KMS-11 (cell line): ENCODE results near the gene PLD4.
"Not testable (repeated sequence)": the region's sequence is repeated elsewhere in the genome, so short reads cannot be mapped to it uniquely, and the experiment has no call there.

Experiments
- H2AFZ ChIP-seq: fragments of 200-600 bp; sonication (generic); 2 replicates; pipeline ENCODE4 v1.6.1; 2016; ENCODE audit warnings: antibody characterized with exemption, mixed run types, low read depth
- H3K27ac ChIP-seq: fragments of 200-600 bp; sonication (generic); 2 replicates; pipeline ENCODE4 v1.6.1; 2016; ENCODE audit warnings: mild to moderate bottlenecking, mixed run types
- H3K27me3 ChIP-seq: fragments of 200-600 bp; sonication (generic); 2 replicates; pipeline ENCODE4 v1.6.1; 2017; ENCODE audit warnings: mild to moderate bottlenecking, low read depth, mixed run types, moderate library complexity; ENCODE audit not compliant: insufficient read depth
- H3K36me3 ChIP-seq: fragments of 200-600 bp; sonication (generic); 2 replicates; pipeline ENCODE4 v1.6.1; 2017; ENCODE audit warnings: mild to moderate bottlenecking, mixed run types; ENCODE audit not compliant: insufficient read depth
- H3K4me1 ChIP-seq: fragments of 200-600 bp; sonication (generic); 2 replicates; pipeline ENCODE4 v1.6.1; 2016; ENCODE audit warnings: mild to moderate bottlenecking, low read depth, mixed run types; ENCODE audit not compliant: poor library complexity, severe bottlenecking
- H3K4me2 ChIP-seq: fragments of 200-600 bp; sonication (generic); 2 replicates; pipeline ENCODE4 v1.7.0; 2016; ENCODE audit warnings: mild to moderate bottlenecking, mixed run types
- H3K4me3 ChIP-seq: fragments of 200-600 bp; sonication (generic); IDR thresholded peaks from 2 replicates; pipeline ENCODE4 v1.6.1; 2017; ENCODE audit warnings: low read depth, low read length, mixed read lengths; ENCODE audit not compliant: insufficient read depth
- H3K79me2 ChIP-seq: fragments of 200-600 bp; sonication (generic); 2 replicates; pipeline ENCODE4 v1.6.1; 2016; ENCODE audit warnings: low read depth, mixed run types; ENCODE audit not compliant: insufficient read depth
- H3K9ac ChIP-seq: fragments of 200-600 bp; sonication (generic); 2 replicates; pipeline ENCODE4 v1.6.1; 2016; ENCODE audit warnings: mild to moderate bottlenecking, mixed run types
- H4K20me1 ChIP-seq: fragments of 200-600 bp; sonication (generic); 2 replicates; pipeline ENCODE4 v1.6.1; 2016; ENCODE audit warnings: mild to moderate bottlenecking, mixed run types; ENCODE audit not compliant: insufficient read depth
- CTCF ChIP-seq: fragments of 200-600 bp; sonication (generic); conservative IDR thresholded peaks from 2 replicates; pipeline ENCODE4 v1.6.1; 2017; ENCODE audit warnings: low read depth, mild to moderate bottlenecking, antibody characterized with exemption, low read length, moderate library complexity, mixed read lengths

Gene PLD4

GRCh38 chr14:104899781-104900180 lies 24.9 kb upstream of the PLD4 start:
- H3K27me3 ChIP-seq: no peaks in the 10 kb centered on the region
- peaks cover 75% of the 10 kb centered on the region for H3K4me1 ChIP-seq
- H3K36me3 ChIP-seq: no peaks in the 10 kb centered on the region
- no peak overlapping the region for H3K27ac ChIP-seq
- no peak overlapping the region for H3K4me3 ChIP-seq
- no peaks in the 10 kb centered on the region for H4K20me1 ChIP-seq
- H2AFZ ChIP-seq: no peak overlapping the region
- peak overlapping the region; percentile 84; the same call in 1 of the 2 replicates for H3K4me2 ChIP-seq
- TF ChIP-seq CTCF: no peak
- H3K79me2 ChIP-seq: no peaks in the 10 kb centered on the region
- H3K9ac ChIP-seq: no peak overlapping the region

- TF ChIP-seq CTCF: no peak
- Histone ChIP-seq H3K4me1 (peaks cover 65% of the 10 kb centered on the region), H4K20me1 (no peaks in the 10 kb centered on the region), H3K9ac (peak overlapping the region; percentile 13; the same call in 1 of the 2 replicates), H3K4me2 (peak overlapping the region; percentile 84), H3K27ac (peak overlapping the region; percentile 56), H2AFZ (no peak overlapping the region), H3K79me2 (no peaks in the 10 kb centered on the region), H3K27me3 (no peaks in the 10 kb centered on the region), H3K4me3 (no peak overlapping the region), H3K36me3 (no peaks in the 10 kb centered on the region)
Observed at GRCh38 chr14:104900639-104901512, 23.8 kb upstream of the PLD4 start.

- H4K20me1 ChIP-seq: no peaks in the 10 kb centered on the region
- no peak overlapping the region for H3K4me2 ChIP-seq
- peaks cover 59% of the 10 kb centered on the region for H3K4me1 ChIP-seq
- H3K4me3 ChIP-seq: no peak overlapping the region
- H3K27me3 ChIP-seq: no peaks in the 10 kb centered on the region
- TF ChIP-seq CTCF: no peak
- H2AFZ ChIP-seq: no peak overlapping the region
- no peak overlapping the region for H3K27ac ChIP-seq
- no peak overlapping the region for H3K9ac ChIP-seq
- H3K79me2 ChIP-seq: no peaks in the 10 kb centered on the region
- H3K36me3 ChIP-seq: no peaks in the 10 kb centered on the region
Observed at GRCh38 chr14:104903990-104904389, 20.7 kb upstream of the PLD4 start.

- H3K27ac ChIP-seq, H4K20me1 ChIP-seq, H3K79me2 ChIP-seq, H2AFZ ChIP-seq, H3K4me3 ChIP-seq, H3K4me2 ChIP-seq, H3K27me3 ChIP-seq, H3K36me3 ChIP-seq, H3K9ac ChIP-seq: not testable (repeated sequence)
- H3K4me1 ChIP-seq: peaks cover 58% of the 10 kb centered on the region
Observed at GRCh38 chr14:104904650-104905578, 19.8 kb upstream of the PLD4 start.

- H2AFZ ChIP-seq, H3K27me3 ChIP-seq, H3K79me2 ChIP-seq, H3K36me3 ChIP-seq, H3K27ac ChIP-seq, H4K20me1 ChIP-seq, H3K9ac ChIP-seq, H3K4me2 ChIP-seq, H3K4me3 ChIP-seq: not testable (repeated sequence)
- H3K4me1 ChIP-seq: peaks cover 53% of the 10 kb centered on the region
Observed at GRCh38 chr14:104905579-104905933, 19.1 kb upstream of the PLD4 start.
